Activated CD4-positive, alpha-beta T cell treated with anti-CD3 and anti-CD28 coated beads, Interleukin-2, amount 10 ng/mL, durations not matched to agents 24 days and 14 days (primary cell): Measurements from ENCODE around the gene ZNF23. TPM values are rescaled to one million over a fixed set of nuclear protein-coding genes. Genes with fewer than 3 reads are reported as not detected.

Experiments used
- DNase-seq: peaks from one replicate; pipeline ENCODE4 v3.0.0; 2022
- H3K27ac Mint-ChIP-seq: one replicate; pipeline ENCODE4 v1.8.0; 2022; ENCODE audit warnings: mild to moderate bottlenecking, mixed read lengths
- H3K27me3 Mint-ChIP-seq: one replicate; pipeline ENCODE4 v1.8.0; 2022; ENCODE audit warnings: mixed read lengths
- H3K36me3 Mint-ChIP-seq: one replicate; pipeline ENCODE4 v1.8.0; 2022; ENCODE audit warnings: low read depth, mild to moderate bottlenecking, mixed read lengths
- H3K4me1 Mint-ChIP-seq: one replicate; pipeline ENCODE4 v1.8.0; 2021; ENCODE audit warnings: mixed read lengths
- H3K4me3 Mint-ChIP-seq: one replicate; pipeline ENCODE4 v1.8.0; 2022; ENCODE audit warnings: mild to moderate bottlenecking, moderate library complexity, mixed read lengths
- H3K9me3 Mint-ChIP-seq: one replicate; pipeline ENCODE4 v1.8.0; 2021; ENCODE audit warnings: mixed read lengths
- intact Hi-C: fragments of 100-400 bp; cut with micrococcal nuclease; formaldehyde crosslinking; loops from one replicate; pipeline ENCODE4 v1.15.1; 2023
- total RNA-seq: library from RNA; stranded (reverse); gene quantifications from 2 replicates; pipeline ENCODE4 v1.2.3, GENCODE V29; 2022

Gene ZNF23
- total RNA-seq, 1 donor from 2014 or later = 6.1 TPM

DNA sequence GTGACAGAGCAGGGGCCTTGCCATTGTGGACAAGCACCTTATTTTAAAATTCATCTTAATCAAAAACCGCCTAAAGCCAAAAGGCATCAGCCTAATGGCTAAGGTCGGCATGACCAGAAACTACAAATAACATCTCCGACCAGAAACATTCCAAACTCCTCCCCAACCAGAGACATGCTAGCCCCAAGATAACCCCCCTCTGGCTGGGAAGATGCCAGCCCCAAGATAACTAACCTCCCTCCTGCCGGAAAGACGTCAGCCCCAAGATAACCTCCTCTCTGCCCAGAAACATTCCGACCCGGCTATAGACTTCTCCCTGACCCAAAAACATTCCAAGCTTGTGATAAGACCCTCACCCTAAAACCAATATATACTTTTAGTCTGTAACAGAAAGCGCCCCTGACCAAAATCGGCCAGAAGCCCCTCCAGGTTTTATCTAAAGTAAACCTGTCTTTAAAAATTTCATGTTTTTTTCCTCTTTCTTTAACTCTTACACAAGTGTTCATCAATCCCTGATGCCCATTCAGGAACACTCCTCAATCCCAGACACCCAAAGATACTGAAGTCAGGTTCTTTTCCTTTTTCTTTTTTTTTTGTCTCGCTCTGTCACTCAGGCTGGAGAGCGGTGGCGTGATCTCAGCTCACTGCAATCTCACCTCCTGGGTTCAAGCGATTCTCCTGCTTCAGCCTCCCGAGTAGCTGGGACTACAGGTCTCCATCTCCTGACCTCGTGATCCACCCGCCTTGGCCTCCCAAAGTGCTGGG lies 52.9 kb downstream of the ZNF23 start:
- Mint-ChIP-seq H3K27ac (no peak overlapping the region), H3K4me3 (no peak overlapping the region), H3K36me3 (no peaks in the 10 kb centered on the region), H3K9me3 (no peaks in the 10 kb centered on the region), H3K27me3 (peaks cover 25% of the 10 kb centered on the region), H3K4me1 (peaks cover 7% of the 10 kb centered on the region)
- intact Hi-C loops = no loop called here
- DNase-seq = no peak

DNA sequence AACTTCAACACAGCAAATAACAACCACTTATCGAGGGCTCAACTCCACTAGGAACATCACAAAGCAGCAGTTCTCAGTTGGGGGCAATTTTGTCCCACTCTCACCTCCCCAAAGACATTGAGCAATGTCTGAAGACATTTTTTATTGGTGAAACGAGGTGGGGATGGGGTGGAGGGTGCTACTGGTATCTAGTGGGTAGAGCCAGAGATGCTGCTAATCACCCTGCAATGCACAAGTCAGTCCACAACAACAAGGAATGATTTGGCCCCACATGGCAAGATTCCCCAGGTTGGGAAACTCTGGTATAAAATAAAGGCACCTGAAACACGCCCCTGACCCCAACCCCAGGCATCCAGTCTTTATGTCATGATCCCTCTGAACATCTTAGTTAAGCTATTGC lies 53.5 kb downstream of the ZNF23 start:
- Mint-ChIP-seq H3K36me3 (no peaks in the 10 kb centered on the region), H3K27me3 (peaks cover 24% of the 10 kb centered on the region), H3K27ac (no peak overlapping the region), H3K4me3 (no peak overlapping the region), H3K4me1 (peaks cover 7% of the 10 kb centered on the region), H3K9me3 (no peaks in the 10 kb centered on the region)
- intact Hi-C loops = no loop called here
- no peak for DNase-seq

DNA sequence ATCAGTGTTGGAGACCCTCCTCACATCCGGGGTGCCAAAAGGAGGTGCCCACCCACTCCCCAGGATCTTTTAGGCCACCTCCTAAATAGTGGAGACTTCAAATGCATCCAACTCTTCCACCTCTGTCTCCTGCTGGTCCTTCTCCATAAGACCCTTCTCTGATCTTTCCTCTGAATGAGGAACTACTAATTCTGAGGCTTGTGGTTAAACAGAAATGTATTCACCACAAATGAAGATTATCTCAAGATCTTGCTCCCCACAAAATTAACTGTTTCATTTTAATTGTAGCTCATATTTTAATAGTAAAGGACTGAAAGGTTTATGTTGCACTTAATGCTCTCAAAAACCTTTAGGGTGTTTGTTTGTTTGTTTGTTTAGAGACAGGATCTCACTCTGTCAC lies 54.3 kb downstream of the ZNF23 start:
- Mint-ChIP-seq H3K4me1 (peaks cover 5% of the 10 kb centered on the region), H3K27ac (no peak overlapping the region), H3K4me3 (no peak overlapping the region), H3K9me3 (no peaks in the 10 kb centered on the region), H3K36me3 (no peaks in the 10 kb centered on the region), H3K27me3 (peaks cover 22% of the 10 kb centered on the region)
- intact Hi-C loops = no loop called here
- no peak for DNase-seq

DNA sequence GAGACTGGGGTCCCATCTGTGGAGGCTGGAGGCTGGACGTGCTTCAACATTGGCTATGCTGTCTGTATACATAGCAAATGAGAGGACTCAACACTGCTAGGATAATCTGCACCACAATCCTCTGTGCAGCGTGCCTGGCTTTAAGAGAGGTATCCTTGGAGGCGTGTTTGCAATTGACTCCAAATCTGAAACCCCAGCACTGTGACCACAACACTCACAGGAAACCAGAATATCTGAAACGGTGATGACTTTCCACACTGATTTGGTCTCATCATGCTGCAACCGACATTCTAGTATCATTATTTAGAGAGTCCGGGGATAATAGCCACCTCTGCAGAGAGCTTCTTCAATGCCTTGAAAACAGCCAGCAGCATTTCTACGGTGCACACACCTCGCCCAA lies 55.3 kb downstream of the ZNF23 start:
- Mint-ChIP-seq H3K27me3 (peaks cover 22% of the 10 kb centered on the region), H3K36me3 (no peaks in the 10 kb centered on the region), H3K9me3 (no peaks in the 10 kb centered on the region), H3K4me3 (no peak overlapping the region), H3K27ac (no peak overlapping the region), H3K4me1 (peaks cover 3% of the 10 kb centered on the region)
- no peak for DNase-seq
- intact Hi-C loops = no loop called here

DNA sequence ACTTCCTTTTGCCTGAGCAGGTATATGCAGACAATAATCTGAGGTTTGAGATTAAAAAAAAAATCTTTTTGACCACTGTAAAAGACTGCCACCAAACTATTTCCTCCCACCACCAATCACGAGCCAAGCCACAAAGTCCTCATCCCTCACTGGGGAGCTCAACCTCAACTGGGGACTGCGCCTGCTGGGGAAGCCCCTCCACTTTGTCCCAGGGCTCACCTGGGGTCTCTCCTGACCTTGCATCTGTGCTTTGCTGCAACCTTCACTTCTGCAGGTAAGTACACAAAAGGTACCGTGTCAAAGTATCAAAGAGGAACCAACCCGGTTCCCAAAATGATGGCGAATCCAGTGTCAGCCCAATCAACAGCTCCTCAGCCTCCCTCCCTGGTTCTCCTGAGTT lies 55.7 kb downstream of the ZNF23 start:
- Mint-ChIP-seq H3K4me1 (peaks cover 3% of the 10 kb centered on the region), H3K4me3 (no peak overlapping the region), H3K9me3 (no peaks in the 10 kb centered on the region), H3K27me3 (peaks cover 24% of the 10 kb centered on the region), H3K27ac (no peak overlapping the region), H3K36me3 (no peaks in the 10 kb centered on the region)
- intact Hi-C loops = no loop called here
- no peak for DNase-seq

DNA sequence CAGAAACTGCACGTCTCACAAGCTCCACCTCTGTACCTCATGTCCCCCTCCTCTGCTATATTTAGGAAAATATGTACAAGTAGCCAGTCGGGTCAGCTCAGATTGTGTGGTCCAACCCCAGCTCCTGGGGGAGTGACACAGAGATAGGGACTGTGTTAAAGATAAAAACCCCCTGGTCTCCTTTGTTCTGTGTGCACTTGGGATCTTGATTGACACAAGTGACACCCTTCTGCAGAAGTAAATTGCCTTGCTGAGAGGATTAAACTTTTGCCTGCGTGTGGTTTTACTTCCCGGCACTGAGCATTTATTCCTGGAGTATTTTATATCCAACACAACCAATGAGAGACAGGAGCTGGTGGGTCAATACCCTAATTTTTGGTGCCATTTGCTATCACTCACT lies 57.7 kb downstream of the ZNF23 start:
- H3K36me3 Mint-ChIP-seq = no peaks in the 10 kb centered on the region
- H3K9me3 Mint-ChIP-seq = no peaks in the 10 kb centered on the region
- intact Hi-C loops = no loop called here
- no peak overlapping the region for H3K4me3 Mint-ChIP-seq
- no peak for DNase-seq
- H3K4me1 Mint-ChIP-seq = peaks cover 3% of the 10 kb centered on the region
- H3K27me3 Mint-ChIP-seq = peaks cover 16% of the 10 kb centered on the region
- no peak overlapping the region for H3K27ac Mint-ChIP-seq

DNA sequence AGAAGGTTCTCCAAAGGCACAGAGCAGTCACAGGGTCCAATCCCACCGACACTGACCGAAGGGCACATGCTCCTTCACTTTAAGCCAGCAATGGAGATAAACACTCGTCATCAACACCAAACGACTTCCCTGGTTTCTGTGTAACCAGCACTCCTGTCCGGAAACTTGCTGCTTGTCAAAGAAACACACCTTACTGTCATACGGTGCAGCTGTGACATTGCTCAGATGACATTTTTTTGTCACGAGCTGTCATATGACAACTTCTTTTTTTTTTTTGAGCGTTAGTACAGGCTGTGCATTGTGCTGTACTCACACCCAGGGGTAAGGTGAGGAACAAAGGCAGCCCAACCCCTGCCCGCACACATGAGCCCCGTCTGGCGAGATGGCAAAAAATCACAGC lies 59.4 kb downstream of the ZNF23 start:
- no peak for DNase-seq
- Mint-ChIP-seq H3K9me3 (no peaks in the 10 kb centered on the region), H3K27me3 (peaks cover 9% of the 10 kb centered on the region), H3K36me3 (no peaks in the 10 kb centered on the region), H3K4me3 (no peak overlapping the region), H3K27ac (no peak overlapping the region), H3K4me1 (peaks cover under 1% of the 10 kb centered on the region)
- intact Hi-C loops = no loop called here

DNA sequence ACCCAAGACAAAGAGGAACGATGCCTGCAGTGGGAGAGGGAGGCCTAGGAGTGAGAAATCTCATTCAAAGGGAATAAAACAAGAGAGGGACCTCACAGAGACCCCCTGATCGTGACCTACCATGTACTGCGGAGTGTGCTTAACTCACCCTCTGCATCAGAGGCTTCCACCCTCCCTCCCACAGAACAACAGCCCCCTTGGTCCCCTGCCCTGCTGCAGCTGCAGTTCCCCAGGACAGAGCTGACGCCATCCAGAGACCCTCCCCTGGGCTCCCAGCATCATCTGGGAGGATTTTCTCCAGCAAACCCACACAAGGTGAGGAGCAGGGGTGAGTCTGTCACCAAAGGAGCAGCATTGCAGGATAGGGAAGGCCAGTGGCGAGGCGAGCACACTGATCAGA lies 60.0 kb downstream of the ZNF23 start:
- H3K27ac Mint-ChIP-seq = no peak overlapping the region
- H3K4me1 Mint-ChIP-seq = no peaks in the 10 kb centered on the region
- H3K4me3 Mint-ChIP-seq = no peak overlapping the region
- intact Hi-C loops = no loop called here
- DNase-seq = no peak
- peaks cover 9% of the 10 kb centered on the region for H3K27me3 Mint-ChIP-seq
- no peaks in the 10 kb centered on the region for H3K9me3 Mint-ChIP-seq
- no peaks in the 10 kb centered on the region for H3K36me3 Mint-ChIP-seq

DNA sequence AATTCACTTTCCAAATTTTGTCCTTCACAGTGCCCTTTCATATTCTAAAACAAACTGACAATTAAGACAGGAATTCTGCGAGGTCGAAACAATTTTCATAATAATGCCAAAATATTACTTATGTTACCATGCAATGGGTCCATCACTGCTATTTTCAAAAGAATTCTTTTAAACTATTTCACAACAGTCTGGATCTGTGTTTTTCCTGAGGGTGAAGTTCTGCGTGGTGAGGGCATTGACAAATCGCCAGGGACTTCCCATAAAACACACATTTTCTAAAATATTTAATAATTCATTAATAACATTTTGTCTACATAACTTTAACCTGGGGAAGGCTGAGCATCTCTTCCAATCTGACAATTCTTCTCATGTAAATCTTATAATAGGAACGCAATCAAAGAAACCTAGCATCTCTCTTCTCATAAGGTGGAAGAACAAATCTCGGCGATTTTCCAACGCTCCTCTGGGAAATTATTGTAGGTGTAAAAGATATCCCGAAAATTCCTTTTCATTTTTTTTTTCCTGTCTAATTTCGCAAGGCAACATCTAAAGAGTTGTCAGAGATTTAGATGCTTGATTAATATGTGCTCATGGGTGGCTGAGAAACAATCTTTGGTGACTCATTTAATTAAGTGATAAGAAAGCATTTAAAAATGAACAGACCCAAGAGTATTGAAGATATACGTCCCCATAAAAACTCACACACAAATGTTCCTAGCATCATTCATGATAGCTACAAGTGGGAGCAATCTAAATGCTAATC lies 62.1 kb downstream of the ZNF23 start:
- Mint-ChIP-seq H3K27ac (no peak overlapping the region), H3K27me3 (peaks cover 6% of the 10 kb centered on the region), H3K4me3 (no peak overlapping the region), H3K4me1 (no peaks in the 10 kb centered on the region), H3K9me3 (no peaks in the 10 kb centered on the region), H3K36me3 (no peaks in the 10 kb centered on the region)
- intact Hi-C loops = no loop called here
- no peak for DNase-seq

Other genes starting within 250 kb of the ZNF23 start
- not detected in 2 replicates for gene HYDIN, start 231.5 kb downstream of the ZNF23 start, total RNA-seq
- gene CMTR2, start 172.8 kb downstream of the ZNF23 start, total RNA-seq = 20.0 and 20.8 TPM in 2 replicates
- gene CALB2, start 103.5 kb downstream of the ZNF23 start, total RNA-seq = not detected in 2 replicates
- gene TLE7, start 20.2 kb downstream of the ZNF23 start, total RNA-seq = not detected in 2 replicates
- gene ZNF19, start 27.1 kb upstream of the ZNF23 start, total RNA-seq = 1.8 and 2.1 TPM in 2 replicates
- not detected in 2 replicates for gene CHST4, start 64.2 kb upstream of the ZNF23 start, total RNA-seq
- not detected in 2 replicates for gene TAT, start 114.8 kb upstream of the ZNF23 start, total RNA-seq
- gene MARVELD3, start 163.9 kb upstream of the ZNF23 start, total RNA-seq = not detected in 2 replicates